GM08714 (cell line): ENCODE data around the gene LRRK1.

Experiments used
- H3K4me3 ChIP-seq: fragments of 200-500 bp; sonication (Bioruptor generic); 2 replicates; pipeline ENCODE4 v1.5.1; 2014; ENCODE audit warnings: mild to moderate bottlenecking, low read length, inconsistent platforms
- ZNF274 ChIP-seq: IDR thresholded peaks from 2 replicates; pipeline ENCODE4 v1.6.1; 2012; ENCODE audit warnings: mild to moderate bottlenecking, low read depth, low read length

The LRRK1 gene

GRCh38 chr15:100980410-100981046 is 61.4 kb downstream of the LRRK1 start:
- no peak for TF ChIP-seq ZNF274
- no peak overlapping the region for H3K4me3 ChIP-seq

- H3K4me3 ChIP-seq = no peak overlapping the region
- no peak for TF ChIP-seq ZNF274
These were observed 61.9 kb downstream of the LRRK1 start for GRCh38 chr15:100981086-100981485.

- TF ChIP-seq ZNF274 = no peak
- H3K4me3 ChIP-seq = no peak overlapping the region
These were observed 64.1 kb downstream of the LRRK1 start for GRCh38 chr15:100983221-100983620.

GRCh38 chr15:100985401-100985800 is 66.2 kb downstream of the LRRK1 start:
- TF ChIP-seq ZNF274 = no peak
- no peak overlapping the region for H3K4me3 ChIP-seq

GRCh38 chr15:100986158-100986896 is 67.2 kb downstream of the LRRK1 start:
- no peak overlapping the region for H3K4me3 ChIP-seq
- no peak for TF ChIP-seq ZNF274

- no peak for TF ChIP-seq ZNF274
- H3K4me3 ChIP-seq = no peak overlapping the region
These were observed 68.0 kb downstream of the LRRK1 start for GRCh38 chr15:100987143-100987542.

GRCh38 chr15:100988297-100988696 is 69.1 kb downstream of the LRRK1 start:
- no peak for TF ChIP-seq ZNF274
- H3K4me3 ChIP-seq = no peak overlapping the region

GRCh38 chr15:100988857-100989256 is 69.7 kb downstream of the LRRK1 start:
- no peak for TF ChIP-seq ZNF274
- no peak overlapping the region for H3K4me3 ChIP-seq

GRCh38 chr15:100994597-100995446 is 75.7 kb downstream of the LRRK1 start:
- TF ChIP-seq ZNF274 = no peak
- H3K4me3 ChIP-seq = no peak overlapping the region

- H3K4me3 ChIP-seq = no peak overlapping the region
- TF ChIP-seq ZNF274 = no peak
These were observed 76.6 kb downstream of the LRRK1 start for GRCh38 chr15:100995471-100996430.

- no peak overlapping the region for H3K4me3 ChIP-seq
- TF ChIP-seq ZNF274 = no peak
These were observed 78.3 kb downstream of the LRRK1 start for GRCh38 chr15:100997442-100997841.

GRCh38 chr15:100998630-100999029 is 79.5 kb downstream of the LRRK1 start:
- TF ChIP-seq ZNF274 = no peak
- H3K4me3 ChIP-seq = no peak overlapping the region

- no peak for TF ChIP-seq ZNF274
- H3K4me3 ChIP-seq = no peak overlapping the region
These were observed 80.2 kb downstream of the LRRK1 start for GRCh38 chr15:100999369-100999768.
